ENCODE data around the gene TMEM11. TPM values are rescaled to one million over a fixed set of nuclear protein-coding genes. Genes with fewer than 3 reads are reported as not detected.

The TMEM11 gene
- total RNA-seq, 1 experiment from 2014 or later, result 32.5 TPM

DNA sequence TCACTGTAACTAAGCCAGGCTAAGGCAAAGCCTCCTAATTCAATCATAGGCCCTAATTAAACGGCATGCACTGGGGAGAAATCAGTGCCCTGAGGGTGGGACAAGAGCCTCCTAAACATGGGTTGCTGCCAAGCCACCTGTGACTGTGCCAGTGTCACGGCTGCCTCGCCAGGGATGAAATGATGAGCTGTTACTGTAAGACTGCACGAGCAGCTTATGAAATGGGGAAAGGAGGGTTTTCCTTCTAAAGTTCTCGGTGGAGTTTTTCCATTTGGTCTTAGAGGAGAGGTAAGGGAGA, 12.7 kb downstream of the TMEM11 start:
- no peak overlapping the region for H2BK120ac ChIP-seq (ENCODE audit: low read depth, low read length, poor library complexity, severe bottlenecking)
- H3K27me3 Mint-ChIP-seq (ENCODE audit: low read depth), result no peaks in the 10 kb centered on the region
- peak overlapping the region; percentile 25 to 71 (median 40); a peak in 4 of 7 replicates for H3K27ac Mint-ChIP-seq
- no peaks in the 10 kb centered on the region for H3K23me2 ChIP-seq (ENCODE audit: insufficient read length, low read depth, low read length, poor library complexity, severe bottlenecking)
- DNase-seq, result no peak
- H3K9me3 Mint-ChIP-seq, result no peaks in the 10 kb centered on the region
- H4K8ac ChIP-seq (replicated peaks; ENCODE audit: insufficient read length, low read depth, low read length), result no peak overlapping the region
- H3K56ac ChIP-seq (ENCODE audit: insufficient read length, low read depth, low read length), result no peak overlapping the region
- no peak overlapping the region for H4K5ac ChIP-seq (ENCODE audit: insufficient read length, low read depth, low read length)
- H2AK5ac ChIP-seq (ENCODE audit: insufficient read length, low read length), result no peak overlapping the region
- no peaks in the 10 kb centered on the region for H3K27me3 ChIP-seq (ENCODE audit: insufficient read depth, low read length)
- no peak overlapping the region for H3K23ac ChIP-seq (ENCODE audit: insufficient read length, low read depth, low read length)
- peaks cover 7% of the 10 kb centered on the region for H3K79me1 ChIP-seq (ENCODE audit: insufficient read depth, low read depth, low read length, poor library complexity, severe bottlenecking)
- no peak overlapping the region for H2BK15ac ChIP-seq (ENCODE audit: low read depth, low read length)
- no peak overlapping the region; a peak in 1 of 5 replicates for H3K4me3 Mint-ChIP-seq
- no peaks in the 10 kb centered on the region for H4K20me1 ChIP-seq (ENCODE audit: control insufficient read depth, insufficient read depth, insufficient read length)
- no peak overlapping the region for H2BK12ac ChIP-seq (ENCODE audit: insufficient read length, low read depth, low read length)
- no peak overlapping the region for H3T11ph ChIP-seq (ENCODE audit: low read length)
- H2BK20ac ChIP-seq (ENCODE audit: low read depth, low read length, poor library complexity, severe bottlenecking), result no peak overlapping the region
- H3K27ac ChIP-seq (ENCODE audit: insufficient read length, low read depth, low read length), result no peak overlapping the region
- H2AFZ ChIP-seq (ENCODE audit: low read length), result no peak overlapping the region
- peaks cover 47 to 53% of the 10 kb centered on the region in 2 experiments for H3K4me1 Mint-ChIP-seq
- H3K14ac ChIP-seq (ENCODE audit: insufficient read depth, low read length), result no peak overlapping the region
- H2BK5ac ChIP-seq (ENCODE audit: insufficient read length, low read length), result no peak overlapping the region
- no peaks in the 10 kb centered on the region for H3K9me3 ChIP-seq (ENCODE audit: control insufficient read depth, low read depth, low read length)
- no peak overlapping the region for H3K4me2 ChIP-seq (ENCODE audit: insufficient read depth, insufficient read length, low read length)
- peaks cover 23 to 26% (median 26%) of the 10 kb centered on the region in 3 experiments for H3K36me3 Mint-ChIP-seq (ENCODE audit: insufficient read depth in 1 of 3, low read depth in 3 of 3)
- no peak overlapping the region for H3K18ac ChIP-seq (ENCODE audit: insufficient read length, low read depth, low read length)
- no peak overlapping the region for H3K4ac ChIP-seq (ENCODE audit: low read depth, low read length)
- H3K9ac ChIP-seq (ENCODE audit: extremely low read depth, insufficient read length, low read length), result no peak overlapping the region
- TF ChIP-seq, protein P1, sequence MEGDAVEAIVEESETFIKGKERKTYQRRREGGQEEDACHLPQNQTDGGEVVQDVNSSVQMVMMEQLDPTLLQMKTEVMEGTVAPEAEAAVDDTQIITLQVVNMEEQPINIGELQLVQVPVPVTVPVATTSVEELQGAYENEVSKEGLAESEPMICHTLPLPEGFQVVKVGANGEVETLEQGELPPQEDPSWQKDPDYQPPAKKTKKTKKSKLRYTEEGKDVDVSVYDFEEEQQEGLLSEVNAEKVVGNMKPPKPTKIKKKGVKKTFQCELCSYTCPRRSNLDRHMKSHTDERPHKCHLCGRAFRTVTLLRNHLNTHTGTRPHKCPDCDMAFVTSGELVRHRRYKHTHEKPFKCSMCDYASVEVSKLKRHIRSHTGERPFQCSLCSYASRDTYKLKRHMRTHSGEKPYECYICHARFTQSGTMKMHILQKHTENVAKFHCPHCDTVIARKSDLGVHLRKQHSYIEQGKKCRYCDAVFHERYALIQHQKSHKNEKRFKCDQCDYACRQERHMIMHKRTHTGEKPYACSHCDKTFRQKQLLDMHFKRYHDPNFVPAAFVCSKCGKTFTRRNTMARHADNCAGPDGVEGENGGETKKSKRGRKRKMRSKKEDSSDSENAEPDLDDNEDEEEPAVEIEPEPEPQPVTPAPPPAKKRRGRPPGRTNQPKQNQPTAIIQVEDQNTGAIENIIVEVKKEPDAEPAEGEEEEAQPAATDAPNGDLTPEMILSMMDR (conservative IDR thresholded peaks at IDR 0.05), result no peak
- peaks cover 29% of the 10 kb centered on the region; the same call in 1 of the 2 replicates for H3K79me2 ChIP-seq (ENCODE audit: insufficient read depth, low read length)
- no peak overlapping the region for H4K91ac ChIP-seq (ENCODE audit: insufficient read length, low read depth, low read length)
- no CpG with 5 or more reads among the region's 5 CpGs for WGBS (ENCODE audit: extremely low coverage, insufficient read length, low lambda C conversion rate)
- peaks cover 13% of the 10 kb centered on the region; the same call in 1 of the 2 replicates for H3K4me1 ChIP-seq (ENCODE audit: insufficient read depth, low read length)
